SU-DHL-6 (cell line): ENCODE measurements around the gene CYP2A6.
"Not testable (repeated sequence)": the region's sequence is repeated elsewhere in the genome, so short reads cannot be mapped to it uniquely, and the experiment has no call there.

Experiments used
- H2AFZ ChIP-seq: fragments of 200-600 bp; sonication (generic); 2 replicates; pipeline ENCODE4 v1.6.1; 2014; ENCODE audit warnings: low read depth, mild to moderate bottlenecking, moderate library complexity, mixed read lengths, antibody characterized with exemption, low read length; ENCODE audit not compliant: severe bottlenecking
- H3F3A ChIP-seq: fragments of 200-600 bp; shearing (Covaris generic); 2 replicates; pipeline ENCODE4 v1.6.0; 2016; ENCODE audit warnings: antibody characterized with exemption, mild to moderate bottlenecking; ENCODE audit not compliant: insufficient read depth
- H3K27ac ChIP-seq: fragments of 200-600 bp; sonication (generic); 2 replicates; pipeline ENCODE4 v1.5.1; 2016; ENCODE audit warnings: low read depth, mild to moderate bottlenecking, low read length, moderate library complexity, mixed read lengths
- H3K27me3 ChIP-seq: fragments of 200-600 bp; sonication (generic), shearing (Covaris generic); 2 replicates; pipeline ENCODE4 v1.6.0; 2014; ENCODE audit warnings: mild to moderate bottlenecking, low read length
- H3K36me3 ChIP-seq: fragments of 200-600 bp; sonication (generic); 2 replicates; pipeline ENCODE4 v1.6.1; 2014; ENCODE audit warnings: mild to moderate bottlenecking, low read length, mixed read lengths
- H3K4me2 ChIP-seq: fragments of 300-600, 200-600 bp; shearing (Covaris generic), sonication (generic); 2 replicates; pipeline ENCODE4 v1.6.0; 2014; ENCODE audit warnings: low read length, low read depth, mild to moderate bottlenecking; ENCODE audit not compliant: poor library complexity, severe bottlenecking
- H3K4me3 ChIP-seq: fragments of 200-600 bp; sonication (generic); 2 replicates; pipeline ENCODE4 v1.5.1; 2014; ENCODE audit warnings: antibody characterized with exemption, low read length, mild to moderate bottlenecking, mixed read lengths; ENCODE audit not compliant: insufficient read depth, poor library complexity, severe bottlenecking
- H3K79me2 ChIP-seq: fragments of 200-600 bp; sonication (generic); 2 replicates; pipeline ENCODE4 v1.6.1; 2014; ENCODE audit warnings: mild to moderate bottlenecking, low read length, moderate library complexity; ENCODE audit not compliant: insufficient read depth
- H3K9ac ChIP-seq: fragments of 200-600 bp; sonication (generic); 2 replicates; pipeline ENCODE4 v1.7.0; 2014; ENCODE audit warnings: mild to moderate bottlenecking, low read length
- H3K9me2 ChIP-seq: fragments of 200-600 bp; sonication (generic); replicated peaks from 2 replicates; pipeline ENCODE4 v1.6.1; 2014; ENCODE audit warnings: low read length; ENCODE audit not compliant: insufficient read depth
- H3K9me3 ChIP-seq: fragments of 200-600 bp; sonication (generic); 2 replicates; pipeline ENCODE4 v1.6.1; 2014; ENCODE audit warnings: low read length, mixed read lengths; ENCODE audit not compliant: insufficient read depth
- H4K20me1 ChIP-seq: fragments of 200-600 bp; sonication (generic); 2 replicates; pipeline ENCODE4 v1.6.1; 2014; ENCODE audit warnings: low read depth, mild to moderate bottlenecking, antibody characterized with exemption, low read length, moderate library complexity, mixed read lengths
- EZH2phosphoT487 ChIP-seq: fragments of 200-600 bp; sonication (generic), shearing (Covaris generic); conservative IDR thresholded peaks from 2 replicates; pipeline ENCODE4 v1.6.1; 2018; ENCODE audit warnings: mild to moderate bottlenecking, antibody characterized with exemption, low read length, moderate library complexity, mixed read lengths
- TF ChIP-seq, protein P1 (sequence below): fragments of 200-600 bp; sonication (generic); IDR thresholded peaks from one replicate; pipeline ENCODE4 v1.5.1; 2017; ENCODE audit warnings: antibody characterized with exemption, mild to moderate bottlenecking, low read length, moderate library complexity; ENCODE audit not compliant: insufficient read depth, poor library complexity, severe bottlenecking

CYP2A6 gene

DNA sequence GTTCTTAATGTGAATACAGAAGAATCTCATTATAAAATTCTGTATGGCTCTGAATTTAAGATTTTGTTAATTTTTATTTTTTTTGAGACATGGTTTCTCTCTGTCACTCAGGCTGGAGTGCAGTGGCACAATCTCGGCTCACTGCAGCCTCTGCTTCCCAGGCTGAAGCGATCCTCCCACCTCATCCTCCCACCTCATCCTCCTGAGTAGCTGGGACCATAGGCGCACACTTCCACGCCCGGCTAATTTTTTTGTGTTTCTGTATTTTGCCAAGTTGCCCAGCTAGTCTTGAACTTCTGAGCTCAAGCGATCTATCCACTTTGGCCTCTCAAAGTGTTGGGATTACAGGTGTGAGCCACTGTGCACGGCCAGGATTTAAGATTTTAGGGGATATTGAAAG, 17.5 kb upstream of the CYP2A6 start:
- Histone ChIP-seq H3K9ac (no peak overlapping the region), H3K79me2 (no peaks in the 10 kb centered on the region), H2AFZ (no peak overlapping the region), H3K36me3 (no peaks in the 10 kb centered on the region), H3K9me3 (no peaks in the 10 kb centered on the region), H3K4me3 (no peak overlapping the region), H3K9me2 (no peaks in the 10 kb centered on the region), H3K27me3 (no peaks in the 10 kb centered on the region), H3K27ac (no peak overlapping the region), H3K4me2 (no peak overlapping the region), H3F3A (no peaks in the 10 kb centered on the region), H4K20me1 (no peaks in the 10 kb centered on the region)
- no peak for TF ChIP-seq EZH2phosphoT487
- TF ChIP-seq, protein P1, sequence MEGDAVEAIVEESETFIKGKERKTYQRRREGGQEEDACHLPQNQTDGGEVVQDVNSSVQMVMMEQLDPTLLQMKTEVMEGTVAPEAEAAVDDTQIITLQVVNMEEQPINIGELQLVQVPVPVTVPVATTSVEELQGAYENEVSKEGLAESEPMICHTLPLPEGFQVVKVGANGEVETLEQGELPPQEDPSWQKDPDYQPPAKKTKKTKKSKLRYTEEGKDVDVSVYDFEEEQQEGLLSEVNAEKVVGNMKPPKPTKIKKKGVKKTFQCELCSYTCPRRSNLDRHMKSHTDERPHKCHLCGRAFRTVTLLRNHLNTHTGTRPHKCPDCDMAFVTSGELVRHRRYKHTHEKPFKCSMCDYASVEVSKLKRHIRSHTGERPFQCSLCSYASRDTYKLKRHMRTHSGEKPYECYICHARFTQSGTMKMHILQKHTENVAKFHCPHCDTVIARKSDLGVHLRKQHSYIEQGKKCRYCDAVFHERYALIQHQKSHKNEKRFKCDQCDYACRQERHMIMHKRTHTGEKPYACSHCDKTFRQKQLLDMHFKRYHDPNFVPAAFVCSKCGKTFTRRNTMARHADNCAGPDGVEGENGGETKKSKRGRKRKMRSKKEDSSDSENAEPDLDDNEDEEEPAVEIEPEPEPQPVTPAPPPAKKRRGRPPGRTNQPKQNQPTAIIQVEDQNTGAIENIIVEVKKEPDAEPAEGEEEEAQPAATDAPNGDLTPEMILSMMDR, result no peak

- H3K79me2 ChIP-seq, H3K9ac ChIP-seq, H3K9me2 ChIP-seq, H3F3A ChIP-seq, H4K20me1 ChIP-seq, H3K36me3 ChIP-seq, H3K27me3 ChIP-seq, H3K9me3 ChIP-seq, H3K4me2 ChIP-seq, H3K4me3 ChIP-seq, H3K27ac ChIP-seq, H2AFZ ChIP-seq: not testable (repeated sequence)
These were observed 14.7 kb upstream of the CYP2A6 start for GRCh38 chr19:40864739-40865496.

DNA sequence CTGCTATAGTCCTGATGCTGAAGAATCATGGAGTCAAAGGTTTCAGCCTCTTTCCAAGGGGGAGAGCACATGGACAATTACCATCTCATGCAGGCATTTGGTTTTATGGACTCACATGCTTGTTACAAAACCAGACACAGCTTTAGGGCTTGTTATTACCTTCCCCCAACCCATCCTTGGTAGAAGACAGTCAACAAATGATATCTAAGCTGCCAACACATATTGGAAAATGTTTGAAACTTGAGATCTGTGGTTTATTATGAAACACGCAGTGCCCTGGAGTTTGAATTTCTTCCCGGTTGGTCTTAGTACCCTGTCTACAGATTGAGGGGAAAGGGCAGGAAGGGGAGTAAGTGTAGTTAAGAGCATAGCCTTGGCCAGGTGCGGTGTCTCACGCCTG, 12.5 kb upstream of the CYP2A6 start:
- Histone ChIP-seq H3K9me2 (no peaks in the 10 kb centered on the region), H2AFZ (no peak overlapping the region), H3K4me2 (no peak overlapping the region), H4K20me1 (no peaks in the 10 kb centered on the region), H3K36me3 (no peaks in the 10 kb centered on the region), H3F3A (no peaks in the 10 kb centered on the region), H3K79me2 (no peaks in the 10 kb centered on the region), H3K9ac (no peak overlapping the region), H3K27ac (no peak overlapping the region), H3K27me3 (no peaks in the 10 kb centered on the region), H3K9me3 (no peaks in the 10 kb centered on the region), H3K4me3 (no peak overlapping the region)
- no peak for TF ChIP-seq EZH2phosphoT487
- TF ChIP-seq, protein P1, result no peak

DNA sequence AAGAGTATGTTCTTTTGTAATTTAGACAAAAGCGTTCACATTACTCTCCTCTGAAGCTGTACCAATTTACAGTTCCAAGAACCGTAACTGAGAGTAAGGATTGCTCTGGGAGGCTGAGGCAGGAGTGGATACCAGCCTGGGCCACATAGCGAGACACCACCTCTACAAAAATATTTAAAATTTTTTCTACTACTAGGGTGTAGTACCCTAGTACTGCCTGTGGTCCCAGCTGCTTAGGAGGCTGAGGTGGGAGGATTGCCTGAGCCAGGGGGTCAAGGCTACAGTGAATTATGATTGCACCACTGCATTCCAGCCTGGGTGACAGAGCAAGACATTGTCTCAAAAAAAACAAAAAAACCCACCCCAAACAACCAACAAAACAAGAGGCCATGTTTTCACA, 12.1 kb upstream of the CYP2A6 start:
- H3K27ac ChIP-seq, result no peak overlapping the region
- no peak overlapping the region for H3K9ac ChIP-seq
- no peak overlapping the region for H3K4me2 ChIP-seq
- H3K27me3 ChIP-seq, result no peaks in the 10 kb centered on the region
- H4K20me1 ChIP-seq, result no peaks in the 10 kb centered on the region
- H3K9me3 ChIP-seq, result no peaks in the 10 kb centered on the region
- no peaks in the 10 kb centered on the region for H3K79me2 ChIP-seq
- no peak for TF ChIP-seq EZH2phosphoT487
- TF ChIP-seq, protein P1, result no peak
- H3K36me3 ChIP-seq, result no peaks in the 10 kb centered on the region
- H3F3A ChIP-seq, result no peaks in the 10 kb centered on the region
- no peaks in the 10 kb centered on the region for H3K9me2 ChIP-seq
- H2AFZ ChIP-seq, result no peak overlapping the region
- no peak overlapping the region for H3K4me3 ChIP-seq
